ENCODE measurements around the gene RELB.

The RELB gene

GRCh38 chr19:45082170-45082569 is 80.9 kb downstream of the RELB start:
- H3K27ac Mint-ChIP-seq: peak overlapping the region; percentile 62
- peaks cover 12% of the 10 kb centered on the region for H3K27me3 Mint-ChIP-seq (ENCODE audit: low read depth, poor library complexity)

GRCh38 chr19:45086480-45086879 is 85.2 kb downstream of the RELB start:
- peaks cover 50% of the 10 kb centered on the region for H3K36me3 Mint-ChIP-seq (ENCODE audit: low read depth)
- H3K27ac Mint-ChIP-seq: no peak overlapping the region
- H3K9me3 Mint-ChIP-seq: no peaks in the 10 kb centered on the region
- H3K4me3 Mint-ChIP-seq: no peak overlapping the region
- H3K4me1 Mint-ChIP-seq: peaks cover 23% of the 10 kb centered on the region
- DNase-seq: no peak
- H3K27me3 Mint-ChIP-seq (ENCODE audit: low read depth, poor library complexity): peaks cover 3% of the 10 kb centered on the region
- TF ChIP-seq CTCF (IDR thresholded peaks at IDR 0.05): no peak

More at GRCh38 chr19:45082170-45082569, 80.9 kb downstream of the RELB start:
- Mint-ChIP-seq H3K36me3 (ENCODE audit: low read depth) (peaks cover 35% of the 10 kb centered on the region), H3K4me3 (peak overlapping the region; percentile 74), H3K4me1 (peaks cover 34% of the 10 kb centered on the region), H3K9me3 (no peaks in the 10 kb centered on the region)
- no peak for DNase-seq
- no peak for TF ChIP-seq CTCF (IDR thresholded peaks at IDR 0.05)

- peaks cover 3% of the 10 kb centered on the region for H3K27me3 Mint-ChIP-seq (ENCODE audit: low read depth, poor library complexity)
- H3K4me3 Mint-ChIP-seq: no peak overlapping the region
- H3K4me1 Mint-ChIP-seq: peaks cover 16% of the 10 kb centered on the region
- peaks cover 40% of the 10 kb centered on the region for H3K36me3 Mint-ChIP-seq (ENCODE audit: low read depth)
- TF ChIP-seq CTCF (IDR thresholded peaks at IDR 0.05): no peak
- peak overlapping the region; percentile 20 for H3K27ac Mint-ChIP-seq
- no peak for DNase-seq
- H3K9me3 Mint-ChIP-seq: no peaks in the 10 kb centered on the region
These were observed 86.3 kb downstream of the RELB start for GRCh38 chr19:45087531-45087930.

Measured in nephron progenitor cell (in vitro differentiated cells).